Activated CD8-positive, alpha-beta memory T cell treated with anti-CD3 and anti-CD28 coated beads, Interleukin-2, amount 50 U/mL, for 4 hours (primary cell): Measurements from ENCODE around the gene NUDT5.
"Not testable (repeated sequence)": the region's sequence is repeated elsewhere in the genome, so short reads cannot be mapped to it uniquely, and the experiment has no call there.

ENCODE experiments used
- DNase-seq: peaks from one replicate; pipeline ENCODE4 v3.0.0-alpha.2; 2020

The NUDT5 gene

GRCh38 chr10:12202226-12202625 lies 6.5 kb upstream of the NUDT5 start:
- no peak for DNase-seq

GRCh38 chr10:12201543-12201942 lies 5.9 kb upstream of the NUDT5 start:
- DNase-seq, result no peak

GRCh38 chr10:12200850-12201249 lies 5.2 kb upstream of the NUDT5 start:
- DNase-seq, result no peak

DNA sequence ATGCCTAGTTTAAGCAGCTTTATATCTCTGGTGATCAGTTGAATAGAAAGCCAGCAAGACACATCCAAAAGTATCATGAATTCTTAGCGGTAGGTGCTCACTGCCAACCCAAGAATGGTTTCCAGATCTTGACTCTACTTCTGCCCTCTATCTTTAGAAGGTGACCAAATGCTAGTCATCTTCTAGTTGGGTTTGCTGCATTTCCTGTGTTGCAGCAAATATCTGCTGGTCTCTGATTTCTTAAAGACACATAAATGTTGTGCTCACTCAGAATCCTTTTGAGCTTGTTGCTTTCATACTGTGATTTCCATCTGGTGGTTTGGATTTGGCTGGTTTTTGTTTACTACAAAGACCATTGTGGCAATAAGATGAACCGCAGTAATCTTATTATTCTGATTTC lies 2.5 kb upstream of the NUDT5 start:
- no peak for DNase-seq

DNA sequence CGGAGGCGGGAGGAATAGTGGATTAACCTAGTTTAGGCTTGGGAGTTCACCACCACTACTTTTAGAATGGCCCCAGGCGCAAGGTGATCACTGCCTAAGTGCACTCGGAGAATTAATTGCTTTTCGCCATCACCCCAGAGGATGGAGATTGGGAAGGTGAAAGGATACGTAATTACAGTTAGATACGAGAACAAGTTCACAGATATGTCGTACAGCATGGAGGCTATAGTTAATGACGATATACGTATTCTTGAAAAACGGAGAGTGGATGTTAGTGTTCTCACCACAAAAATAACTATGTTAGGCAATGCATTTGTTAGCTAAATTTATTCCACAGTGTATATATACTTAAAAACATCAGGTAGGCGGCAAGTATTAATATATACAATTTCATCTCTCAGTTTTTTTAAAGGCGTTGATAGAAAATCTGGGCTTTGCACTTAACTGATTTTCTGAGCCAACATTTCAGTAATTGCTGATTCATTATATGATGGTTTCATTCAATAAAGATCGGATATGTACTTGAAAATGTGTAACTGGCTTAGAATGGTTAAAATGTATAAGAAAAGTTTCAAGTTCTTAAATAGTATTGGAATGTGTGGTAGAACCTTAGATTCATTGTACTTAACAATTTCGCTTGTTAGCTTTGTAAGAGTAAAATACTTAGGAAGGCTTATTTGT lies 980 bp upstream of the NUDT5 start:
- no peak for DNase-seq

- no peak for DNase-seq
Measured at GRCh38 chr10:12195281-12195602, 449 bp downstream of the NUDT5 start.

GRCh38 chr10:12194752-12195271 lies 879 bp downstream of the NUDT5 start:
- DNase-seq, result peak; percentile 33

DNA sequence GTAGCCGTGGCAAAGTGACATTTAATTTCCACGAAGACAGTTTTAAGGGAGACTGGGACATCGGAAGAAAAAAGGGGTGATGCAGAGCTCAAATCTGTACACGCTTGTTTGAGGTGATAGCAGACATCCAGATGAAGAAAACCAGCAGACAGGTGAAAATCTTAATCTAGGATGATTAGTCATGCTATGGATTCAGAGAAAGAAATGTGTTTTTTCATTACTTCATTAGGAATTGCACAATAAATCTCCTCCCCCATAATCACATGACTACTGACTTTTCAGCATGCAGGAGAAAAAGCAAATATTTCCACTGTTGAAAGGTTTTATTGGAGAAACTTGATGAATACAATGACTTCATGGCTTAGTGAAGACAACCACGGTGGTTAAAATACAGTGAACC lies 2.5 kb downstream of the NUDT5 start:
- DNase-seq, result no peak

DNA sequence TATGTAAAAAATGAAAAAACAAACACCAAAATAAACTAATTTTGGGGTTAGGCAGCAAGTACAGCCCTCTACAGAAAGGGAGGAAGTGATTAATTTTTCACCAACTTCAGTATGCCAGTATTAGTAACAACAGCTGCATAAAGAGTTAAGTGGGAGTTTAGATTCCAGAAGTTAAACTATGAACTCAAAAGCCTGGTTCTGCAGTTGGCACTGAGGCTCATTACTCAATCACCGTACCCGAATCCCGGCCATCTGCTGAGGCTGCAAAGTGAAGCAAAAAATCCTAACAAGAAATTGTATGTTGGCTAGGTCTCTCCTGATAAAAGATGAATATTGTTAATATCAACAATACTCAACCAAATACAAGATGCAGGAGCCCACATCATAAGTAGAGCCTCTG lies 4.0 kb downstream of the NUDT5 start:
- DNase-seq, result no peak

DNA sequence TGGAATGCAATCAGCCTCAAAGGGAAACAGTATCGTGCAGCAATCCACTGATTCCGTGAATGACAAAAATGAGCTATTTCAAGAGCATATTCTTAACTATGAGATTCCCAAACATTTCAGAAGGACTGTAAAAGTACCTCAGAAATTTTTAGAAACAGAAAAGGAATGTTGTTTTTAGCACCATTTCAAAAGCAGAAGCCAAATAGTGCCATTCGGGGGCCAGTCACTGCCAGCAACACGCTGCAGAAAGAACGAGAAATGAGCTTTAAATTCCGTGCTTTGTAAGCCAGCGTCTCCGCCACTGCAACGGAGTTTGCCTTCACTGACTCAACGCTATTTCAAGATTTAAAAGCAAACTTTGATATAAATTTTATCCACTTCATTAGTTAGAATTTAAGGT lies 6.3 kb downstream of the NUDT5 start:
- DNase-seq, result no peak

GRCh38 chr10:12188656-12189055 lies 7.0 kb downstream of the NUDT5 start:
- DNase-seq, result no peak

- DNase-seq, result no peak
Measured at GRCh38 chr10:12187321-12187905, 8.3 kb downstream of the NUDT5 start.

- no peak for DNase-seq
Measured at GRCh38 chr10:12186323-12186722, 9.4 kb downstream of the NUDT5 start.

GRCh38 chr10:12184165-12184564 lies 11.5 kb downstream of the NUDT5 start:
- DNase-seq, result no peak

DNA sequence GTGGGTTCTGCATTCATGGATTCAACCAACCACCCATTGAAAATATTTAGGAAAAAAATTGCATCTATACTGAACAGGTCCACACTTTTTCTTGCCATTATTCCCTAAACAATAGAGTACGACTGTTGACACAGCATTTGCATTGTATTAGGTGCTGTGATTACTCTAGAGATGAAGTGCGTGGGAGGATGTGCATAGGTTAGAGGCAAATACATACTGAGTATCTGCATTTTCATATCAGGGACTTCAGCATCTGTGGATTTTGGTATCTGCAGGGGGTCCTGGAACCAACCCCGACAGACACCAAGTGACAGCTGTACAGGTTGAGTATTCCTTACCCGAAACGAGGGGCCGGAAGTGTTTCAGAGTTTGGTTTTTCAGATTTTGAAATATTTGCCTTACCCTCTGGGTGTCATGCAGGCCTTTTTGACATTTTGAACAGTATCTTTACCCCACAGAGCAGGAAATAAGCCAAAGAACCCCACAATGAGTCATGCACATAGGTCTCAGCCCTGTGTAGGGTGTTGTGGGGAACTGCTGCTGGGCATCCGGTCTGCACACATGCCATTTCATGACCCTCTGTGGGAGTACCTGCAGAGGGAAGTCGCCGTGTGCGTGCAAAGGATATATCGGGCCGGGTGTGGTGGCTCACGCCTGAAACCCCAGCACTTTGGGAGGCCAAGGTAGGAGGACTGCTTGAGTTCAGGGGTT lies 14.5 kb downstream of the NUDT5 start:
- DNase-seq, result peak; percentile 68

DNA sequence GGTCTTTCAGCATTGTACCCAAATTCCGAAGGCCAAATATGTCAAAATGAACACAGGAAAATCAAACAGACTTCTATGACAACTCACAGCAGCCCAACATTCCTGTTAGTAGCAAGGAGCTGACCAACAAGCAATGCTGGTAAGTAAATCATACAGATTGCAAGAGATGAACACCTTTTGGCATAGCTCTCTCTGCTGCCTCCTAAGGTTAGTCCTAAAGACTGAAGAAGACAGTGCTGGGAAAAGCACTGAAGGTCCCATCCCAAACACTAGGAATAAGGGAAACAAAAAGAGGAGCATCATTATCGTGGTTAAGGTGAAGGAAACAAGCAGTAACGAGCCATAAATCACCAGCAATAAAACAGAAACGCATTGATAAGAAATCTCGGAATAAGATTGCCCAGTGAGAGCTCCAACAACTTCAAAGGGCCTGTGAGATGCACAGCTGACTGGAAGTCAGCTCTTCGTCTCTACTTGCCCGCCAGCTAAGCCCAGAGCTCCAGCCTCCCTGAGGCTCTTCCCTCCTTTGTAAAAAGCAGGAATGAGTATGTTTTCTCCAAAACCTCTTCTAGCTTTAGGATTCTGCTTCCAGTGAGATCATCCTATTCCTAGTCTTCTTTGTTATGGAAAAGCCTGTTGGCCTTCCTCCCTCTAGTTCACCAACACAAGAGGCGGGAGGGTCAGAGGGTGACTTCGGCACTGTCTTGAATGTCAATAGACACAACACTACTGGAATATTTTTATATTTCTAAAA lies 15.3 kb downstream of the NUDT5 start:
- no peak for DNase-seq

GRCh38 chr10:12179606-12180170 lies 16.0 kb downstream of the NUDT5 start:
- DNase-seq, result no peak

- DNase-seq, result no peak
Measured at GRCh38 chr10:12177642-12178041, 18.0 kb downstream of the NUDT5 start.

DNA sequence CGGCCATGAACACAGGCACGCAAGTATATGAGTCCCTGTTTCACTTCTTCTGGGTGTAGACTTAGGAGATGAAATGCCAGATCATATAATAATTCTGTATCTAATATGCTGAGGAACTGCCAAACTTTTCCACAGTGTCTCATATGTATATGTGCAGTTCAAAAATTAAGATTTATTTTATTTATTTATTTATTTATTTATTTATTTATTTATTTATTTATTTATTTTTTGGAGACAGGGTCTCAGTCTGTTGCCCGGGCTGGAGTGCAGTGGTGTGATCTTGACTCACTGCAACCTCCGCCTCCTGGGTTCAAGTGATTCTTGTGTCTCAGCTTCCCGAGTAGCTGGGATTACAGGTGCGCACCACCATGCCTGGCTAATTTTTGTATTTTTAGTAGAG lies 24.2 kb downstream of the NUDT5 start:
- DNase-seq, result not testable (repeated sequence)

DNA sequence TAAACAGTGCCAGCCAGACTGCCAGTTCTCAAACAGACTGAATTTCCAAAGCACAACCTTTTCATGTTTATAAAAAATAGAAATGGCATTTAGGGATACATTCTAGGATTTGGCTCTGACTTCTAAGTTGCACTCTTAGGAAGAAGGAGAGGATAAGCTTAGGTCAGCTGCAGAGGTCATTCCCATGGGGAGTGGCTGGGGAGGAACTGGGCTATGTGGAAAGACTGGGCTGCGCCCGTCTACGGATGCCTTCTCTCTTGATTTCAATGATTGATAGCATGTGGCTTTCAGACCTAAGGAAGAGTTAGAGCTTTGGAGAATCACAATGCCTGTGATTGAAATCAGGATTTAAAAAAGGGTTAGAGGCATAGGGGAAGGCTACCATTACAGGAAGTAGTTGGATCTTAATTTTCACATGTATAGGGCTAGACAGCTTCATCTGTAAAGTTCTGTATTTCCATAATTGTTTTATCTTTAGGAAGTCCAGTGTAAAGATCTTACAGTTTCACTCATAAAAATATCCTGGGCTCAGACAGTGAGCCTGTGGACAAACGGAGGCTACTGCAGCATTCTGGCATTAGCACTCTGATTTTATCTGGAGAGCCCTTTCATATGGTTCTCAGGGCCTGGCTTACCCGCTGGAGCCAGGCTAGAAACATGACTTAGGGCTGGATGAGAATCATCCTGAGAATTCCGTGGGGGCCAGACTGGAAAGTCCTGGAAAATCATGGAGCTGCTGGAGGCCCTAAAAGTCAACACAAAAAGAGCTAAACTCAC lies 29.5 kb downstream of the NUDT5 start:
- DNase-seq, result no peak

DNA sequence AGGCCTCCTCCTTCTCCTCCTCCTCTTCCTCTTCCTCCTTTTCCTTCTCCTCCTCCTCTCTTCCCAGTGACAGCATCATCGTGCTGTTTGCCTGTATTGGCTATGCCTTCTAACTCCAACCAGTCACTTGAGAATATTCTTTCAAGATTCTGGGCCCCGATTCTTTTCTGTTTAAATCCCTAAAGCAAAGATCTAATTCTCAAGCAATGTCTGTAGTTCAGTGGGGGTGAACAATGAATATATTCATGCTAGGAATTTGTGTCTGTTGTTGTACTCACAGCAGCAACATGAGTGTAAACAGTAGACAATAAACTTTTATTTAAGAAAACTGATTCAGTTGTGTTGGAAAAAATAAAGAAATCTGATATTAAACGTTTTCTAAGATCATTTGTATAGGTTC lies 30.7 kb downstream of the NUDT5 start:
- no peak for DNase-seq

- DNase-seq, result no peak
Measured at GRCh38 chr10:12164085-12164484, 31.6 kb downstream of the NUDT5 start.
